Stimulated activated CD8-positive, alpha-beta memory T cell treated with anti-CD3 and anti-CD28 coated beads, Interleukin-4, amount 100 ng/mL, for 4 hours (primary cell): Measurements from ENCODE around the gene MED14.

Experiments
- DNase-seq, 2 donors: peaks; one replicate each; pipeline ENCODE4 v3.0.0-alpha.2; 2020; ENCODE audit warnings: low read depth in 2 of 2, low spot score in 1 of 2

MED14 gene

GRCh38 chrX:40663880-40664630 lies 71.3 kb downstream of the MED14 start:
- no peak for DNase-seq

GRCh38 chrX:40663078-40663740 lies 72.1 kb downstream of the MED14 start:
- no peak for DNase-seq

- DNase-seq = no peak
Measured at GRCh38 chrX:40661489-40661888, 73.9 kb downstream of the MED14 start.

- DNase-seq = no peak
Measured at GRCh38 chrX:40660381-40660780, 75.0 kb downstream of the MED14 start.

- no peak for DNase-seq
Measured at GRCh38 chrX:40653535-40653934, 81.8 kb downstream of the MED14 start.

GRCh38 chrX:40652664-40653063 lies 82.7 kb downstream of the MED14 start:
- DNase-seq = no peak

- peak; percentile 40 to 57 for DNase-seq
Measured at GRCh38 chrX:40651620-40652223, 83.6 kb downstream of the MED14 start.

- DNase-seq = peak; percentile 78 to 92
Measured at GRCh38 chrX:40647307-40648197, 87.8 kb downstream of the MED14 start, which contains the start of gene CXorf38. CXorf38 (minus strand) TSS chrX:40647561; CDS start chrX:40647520, 41 bp downstream.

- DNase-seq = peak in 1 of 2 donors; percentile 4
Measured at GRCh38 chrX:40646489-40647306, 88.6 kb downstream of the MED14 start.

GRCh38 chrX:40644821-40645358 lies 90.5 kb downstream of the MED14 start:
- peak in 1 of 2 donors; percentile 13 for DNase-seq

- no peak for DNase-seq
Measured at GRCh38 chrX:40644176-40644575, 91.2 kb downstream of the MED14 start.

GRCh38 chrX:40637687-40638086 lies 97.7 kb downstream of the MED14 start:
- DNase-seq = no peak

GRCh38 chrX:40632199-40632598 lies 103.1 kb downstream of the MED14 start:
- no peak for DNase-seq

- no peak for DNase-seq
Measured at GRCh38 chrX:40628506-40628905, 106.8 kb downstream of the MED14 start.

GRCh38 chrX:40625294-40625693 lies 110.0 kb downstream of the MED14 start:
- DNase-seq = no peak

- DNase-seq = no peak
Measured at GRCh38 chrX:40623665-40624064, 111.7 kb downstream of the MED14 start.

GRCh38 chrX:40623139-40623536 lies 112.2 kb downstream of the MED14 start, which contains the start of gene MPC1L:
MPC1L (plus strand) TSS chrX:40623428; CDS start chrX:40623566, 138 bp downstream.
- no peak for DNase-seq

- DNase-seq = no peak
Measured at GRCh38 chrX:40622479-40623138, 112.7 kb downstream of the MED14 start.

GRCh38 chrX:40617566-40617965 lies 117.8 kb downstream of the MED14 start:
- DNase-seq = no peak
